ENCODE data around the gene ZNF281. TPM values are rescaled to one million over a fixed set of nuclear protein-coding genes. Genes with fewer than 3 reads are reported as not detected.

Gene ZNF281
- total RNA-seq, 1 experiment from 2014 or later: 10.7 TPM

GRCh38 chr1:200409203-200409760 is 554 bp downstream of the ZNF281 start:
- peaks cover 44% of the 10 kb centered on the region for H3K36me3 ChIP-seq
- peak overlapping the region; percentile 99 for H3K4me3 ChIP-seq
- no peaks in the 10 kb centered on the region for H3K9me3 ChIP-seq
- peak; percentile 19 for DNase-seq
- H3K27me3 ChIP-seq: no peaks in the 10 kb centered on the region

- Histone ChIP-seq H3K4me3 (no peak overlapping the region), H3K36me3 (peaks cover 51% of the 10 kb centered on the region)
- DNase-seq: no peak
Observed at GRCh38 chr1:200406161-200406797, 3.6 kb downstream of the ZNF281 start.

GRCh38 chr1:200405264-200405663 is 4.6 kb downstream of the ZNF281 start:
- Histone ChIP-seq H3K27me3 (no peaks in the 10 kb centered on the region), H3K9me3 (no peaks in the 10 kb centered on the region), H3K4me3 (no peak overlapping the region), H3K36me3 (peaks cover 51% of the 10 kb centered on the region)
- DNase-seq: no peak

More at GRCh38 chr1:200406161-200406797, 3.6 kb downstream of the ZNF281 start:
- no peaks in the 10 kb centered on the region for H3K27me3 ChIP-seq
- H3K9me3 ChIP-seq: no peaks in the 10 kb centered on the region

- DNase-seq: no peak
- Histone ChIP-seq H3K4me3 (no peak overlapping the region), H3K36me3 (peaks cover 27% of the 10 kb centered on the region), H3K27me3 (no peaks in the 10 kb centered on the region), H3K9me3 (no peaks in the 10 kb centered on the region)
Observed at GRCh38 chr1:200401708-200402107, 8.1 kb downstream of the ZNF281 start.

GRCh38 chr1:200401263-200401662 is 8.6 kb downstream of the ZNF281 start:
- H3K4me3 ChIP-seq: no peak overlapping the region
- no peak for DNase-seq
- peaks cover 24% of the 10 kb centered on the region for H3K36me3 ChIP-seq
- H3K9me3 ChIP-seq: no peaks in the 10 kb centered on the region
- no peaks in the 10 kb centered on the region for H3K27me3 ChIP-seq

- no peaks in the 10 kb centered on the region for H3K9me3 ChIP-seq
- no peak overlapping the region for H3K4me3 ChIP-seq
- no peaks in the 10 kb centered on the region for H3K27me3 ChIP-seq
- DNase-seq: no peak
- peaks cover 18% of the 10 kb centered on the region for H3K36me3 ChIP-seq
Observed at GRCh38 chr1:200400556-200400955, 9.3 kb downstream of the ZNF281 start.

- peaks cover 11% of the 10 kb centered on the region for H3K36me3 ChIP-seq
- no peaks in the 10 kb centered on the region for H3K9me3 ChIP-seq
- no peaks in the 10 kb centered on the region for H3K27me3 ChIP-seq
- no peak overlapping the region for H3K4me3 ChIP-seq
- DNase-seq: no peak
Observed at GRCh38 chr1:200399860-200400259, 10.0 kb downstream of the ZNF281 start.

- Histone ChIP-seq H3K36me3 (peaks cover 7% of the 10 kb centered on the region; the same call in 1 of the 2 replicates), H3K9me3 (no peaks in the 10 kb centered on the region), H3K27me3 (no peaks in the 10 kb centered on the region), H3K4me3 (no peak overlapping the region)
- DNase-seq: no peak
Observed at GRCh38 chr1:200398373-200398772, 11.5 kb downstream of the ZNF281 start.

GRCh38 chr1:200392625-200393185 is 17.1 kb downstream of the ZNF281 start:
- Histone ChIP-seq H3K27me3 (no peaks in the 10 kb centered on the region), H3K4me3 (no peak overlapping the region), H3K9me3 (no peaks in the 10 kb centered on the region), H3K36me3 (no peaks in the 10 kb centered on the region)
- no peak for DNase-seq

- Histone ChIP-seq H3K27me3 (no peaks in the 10 kb centered on the region), H3K4me3 (no peak overlapping the region), H3K9me3 (no peaks in the 10 kb centered on the region), H3K36me3 (no peaks in the 10 kb centered on the region)
- no peak for DNase-seq
Observed at GRCh38 chr1:200391747-200392146, 18.1 kb downstream of the ZNF281 start.

GRCh38 chr1:200388791-200389190 is 21.0 kb downstream of the ZNF281 start:
- no peak for DNase-seq
- H3K27me3 ChIP-seq: no peaks in the 10 kb centered on the region
- no peaks in the 10 kb centered on the region for H3K36me3 ChIP-seq
- no peaks in the 10 kb centered on the region for H3K9me3 ChIP-seq
- H3K4me3 ChIP-seq: no peak overlapping the region

GRCh38 chr1:200386416-200386815 is 23.4 kb downstream of the ZNF281 start:
- Histone ChIP-seq H3K9me3 (no peaks in the 10 kb centered on the region), H3K4me3 (no peak overlapping the region), H3K27me3 (no peaks in the 10 kb centered on the region), H3K36me3 (no peaks in the 10 kb centered on the region)
- DNase-seq: no peak

- Histone ChIP-seq H3K9me3 (no peaks in the 10 kb centered on the region), H3K36me3 (no peaks in the 10 kb centered on the region), H3K27me3 (no peaks in the 10 kb centered on the region), H3K4me3 (no peak overlapping the region)
- no peak for DNase-seq
Observed at GRCh38 chr1:200384818-200385390, 24.9 kb downstream of the ZNF281 start.

GRCh38 chr1:200381256-200381984 is 28.4 kb downstream of the ZNF281 start:
- H3K27me3 ChIP-seq: no peaks in the 10 kb centered on the region
- H3K4me3 ChIP-seq: no peak overlapping the region
- no peaks in the 10 kb centered on the region for H3K36me3 ChIP-seq
- no peak for DNase-seq
- no peaks in the 10 kb centered on the region for H3K9me3 ChIP-seq

GRCh38 chr1:200380589-200381021 is 29.2 kb downstream of the ZNF281 start:
- no peak overlapping the region for H3K4me3 ChIP-seq
- no peaks in the 10 kb centered on the region for H3K27me3 ChIP-seq

GRCh38 chr1:200379940-200380588 is 29.8 kb downstream of the ZNF281 start:
- H3K4me3 ChIP-seq: no peak overlapping the region
- H3K9me3 ChIP-seq: no peaks in the 10 kb centered on the region
- no peaks in the 10 kb centered on the region for H3K36me3 ChIP-seq
- no peaks in the 10 kb centered on the region for H3K27me3 ChIP-seq
- no peak for DNase-seq

More at GRCh38 chr1:200380589-200381021, 29.2 kb downstream of the ZNF281 start:
- Histone ChIP-seq H3K9me3 (no peaks in the 10 kb centered on the region), H3K36me3 (no peaks in the 10 kb centered on the region)
- DNase-seq: no peak

GRCh38 chr1:200379432-200379757 is 30.4 kb downstream of the ZNF281 start:
- Histone ChIP-seq H3K4me3 (no peak overlapping the region), H3K36me3 (no peaks in the 10 kb centered on the region), H3K9me3 (no peaks in the 10 kb centered on the region), H3K27me3 (no peaks in the 10 kb centered on the region)
- DNase-seq: peak; percentile 42
